Activated CD8-positive, alpha-beta memory T cell treated with anti-CD3 and anti-CD28 coated beads for 36 hours (primary cell): ENCODE results near the gene GRK7. TPM values are rescaled to one million over a fixed set of nuclear protein-coding genes. Genes with fewer than 3 reads are reported as not detected.
"Not testable (repeated sequence)": the region's sequence is repeated elsewhere in the genome, so short reads cannot be mapped to it uniquely, and the experiment has no call there.

Experiments used
- CTCF ChIA-PET: fragments of 350-600 bp; sonication (Branson Sonifier 250); formaldehyde crosslinking; loops from one replicate; lab custom pipeline; 2021; ENCODE audit warnings: antibody characterized with exemption; lab: Charles Lee
- POLR2A ChIA-PET: fragments of 350-600 bp; sonication (Branson Sonifier 250); formaldehyde crosslinking; loops from one replicate; lab custom pipeline; 2021; ENCODE audit warnings: antibody characterized with exemption; lab: Charles Lee
- total RNA-seq, 2 experiments: library from RNA; stranded (reverse); gene quantifications; one replicate each; pipeline ENCODE4 v1.2.3, GENCODE V29; 2021

GRK7 gene
- total RNA-seq, 2 experiments from 2014 or later, result 0.04 TPM; not detected in 1

GRCh38 chr3:141740349-141740748 is 22.9 kb upstream of the GRK7 start:
- ChIA-PET POLR2A (interaction anchor here (0.6 to 1.5 kb wide), 3 partner anchors 57 to 505 kb away, joined by 3 to 5 read pairs (median 3); no protein-coding TSS in a partner anchor), CTCF (interaction anchor here (1.5 to 4.0 kb wide), 2 partner anchors 11 to 134 kb away, joined by 3 to 26 read pairs; no protein-coding TSS in a partner anchor)

- CTCF ChIA-PET, result no interaction called here
- POLR2A ChIA-PET, result no interaction called here
These were observed 19.9 kb upstream of the GRK7 start for GRCh38 chr3:141743305-141743704.

GRCh38 chr3:141746962-141747361 is 16.2 kb upstream of the GRK7 start:
- ChIA-PET CTCF (no interaction called here), POLR2A (no interaction called here)

GRCh38 chr3:141753399-141753798 is 9.8 kb upstream of the GRK7 start:
- CTCF ChIA-PET, result no interaction called here
- POLR2A ChIA-PET, result no interaction called here

- POLR2A ChIA-PET, result no interaction called here
- CTCF ChIA-PET, result no interaction called here
These were observed 9.2 kb upstream of the GRK7 start for GRCh38 chr3:141754032-141754431.

- CTCF ChIA-PET, POLR2A ChIA-PET: not testable (repeated sequence)
These were observed 656 bp upstream of the GRK7 start for GRCh38 chr3:141762552-141762951.

- POLR2A ChIA-PET, result no interaction called here
- CTCF ChIA-PET, result no interaction called here
These were observed 837 bp downstream of the GRK7 start for GRCh38 chr3:141764045-141764444.

- ChIA-PET CTCF (no interaction called here), POLR2A (no interaction called here)
These were observed 1.3 kb downstream of the GRK7 start for GRCh38 chr3:141764465-141764864.

- POLR2A ChIA-PET, result no interaction called here
- CTCF ChIA-PET, result no interaction called here
These were observed 1.8 kb downstream of the GRK7 start for GRCh38 chr3:141764986-141765385.

GRCh38 chr3:141767066-141767465 is 3.9 kb downstream of the GRK7 start:
- POLR2A ChIA-PET, result interaction anchor here (0.5 kb wide), 1 partner anchor 79 kb away, joined by 3 read pairs; no protein-coding TSS in a partner anchor
- CTCF ChIA-PET, result no interaction called here

GRCh38 chr3:141769221-141769894 is 6.2 kb downstream of the GRK7 start:
- ChIA-PET CTCF (interaction anchor here (0.6 kb wide), 1 partner anchor 409 kb away, joined by 3 read pairs; no protein-coding TSS in a partner anchor), POLR2A (interaction anchor here (0.6 kb wide), 1 partner anchor 54 kb away, joined by 3 read pairs; no protein-coding TSS in a partner anchor)

- ChIA-PET CTCF (no interaction called here), POLR2A (no interaction called here)
These were observed 10.5 kb downstream of the GRK7 start for GRCh38 chr3:141773676-141774075.

GRCh38 chr3:141776376-141776775 is 13.2 kb downstream of the GRK7 start:
- ChIA-PET POLR2A (no interaction called here), CTCF (no interaction called here)

GRCh38 chr3:141776885-141777284 is 13.7 kb downstream of the GRK7 start:
- CTCF ChIA-PET, result interaction anchor here (0.8 kb wide), 1 partner anchor 39 kb away, joined by 4 read pairs; the partner anchor contains the start of gene RNF7
- POLR2A ChIA-PET, result no interaction called here

GRCh38 chr3:141777957-141778813 is 15.0 kb downstream of the GRK7 start:
- ChIA-PET POLR2A (no interaction called here), CTCF (interaction anchor here (0.8 kb wide), 1 partner anchor 40 kb away, joined by 4 read pairs; the partner anchor contains the start of gene RNF7)

- CTCF ChIA-PET, result no interaction called here
- POLR2A ChIA-PET, result no interaction called here
These were observed 16.5 kb downstream of the GRK7 start for GRCh38 chr3:141779667-141780066.

- ChIA-PET CTCF (interaction anchor here (1.4 kb wide), 1 partner anchor 14 kb away, joined by 3 read pairs; no protein-coding TSS in a partner anchor), POLR2A (interaction anchor here (1.1 kb wide), 1 partner anchor 15 kb away, joined by 3 read pairs; no protein-coding TSS in a partner anchor)
These were observed 19.3 kb downstream of the GRK7 start for GRCh38 chr3:141782386-141782932.

- CTCF ChIA-PET, result interaction anchor here (1.4 kb wide), 1 partner anchor 13 kb away, joined by 3 read pairs; no protein-coding TSS in a partner anchor
- POLR2A ChIA-PET, result interaction anchor here (1.1 kb wide), 1 partner anchor 13 kb away, joined by 3 read pairs; no protein-coding TSS in a partner anchor
These were observed 20.4 kb downstream of the GRK7 start for GRCh38 chr3:141783632-141784031.

- POLR2A ChIA-PET, result no interaction called here
- CTCF ChIA-PET, result interaction anchor here (1.4 kb wide), 1 partner anchor 12 kb away, joined by 3 read pairs; no protein-coding TSS in a partner anchor
These were observed 20.9 kb downstream of the GRK7 start for GRCh38 chr3:141784096-141784495.
